Measurements from ENCODE around the gene NEU4. TPM values are rescaled to one million over a fixed set of nuclear protein-coding genes. Genes with fewer than 3 reads are reported as not detected.

The NEU4 gene
- polyA plus RNA-seq, 3 donors, result 0.26 to 2.6 (median 0.99) TPM

DNA sequence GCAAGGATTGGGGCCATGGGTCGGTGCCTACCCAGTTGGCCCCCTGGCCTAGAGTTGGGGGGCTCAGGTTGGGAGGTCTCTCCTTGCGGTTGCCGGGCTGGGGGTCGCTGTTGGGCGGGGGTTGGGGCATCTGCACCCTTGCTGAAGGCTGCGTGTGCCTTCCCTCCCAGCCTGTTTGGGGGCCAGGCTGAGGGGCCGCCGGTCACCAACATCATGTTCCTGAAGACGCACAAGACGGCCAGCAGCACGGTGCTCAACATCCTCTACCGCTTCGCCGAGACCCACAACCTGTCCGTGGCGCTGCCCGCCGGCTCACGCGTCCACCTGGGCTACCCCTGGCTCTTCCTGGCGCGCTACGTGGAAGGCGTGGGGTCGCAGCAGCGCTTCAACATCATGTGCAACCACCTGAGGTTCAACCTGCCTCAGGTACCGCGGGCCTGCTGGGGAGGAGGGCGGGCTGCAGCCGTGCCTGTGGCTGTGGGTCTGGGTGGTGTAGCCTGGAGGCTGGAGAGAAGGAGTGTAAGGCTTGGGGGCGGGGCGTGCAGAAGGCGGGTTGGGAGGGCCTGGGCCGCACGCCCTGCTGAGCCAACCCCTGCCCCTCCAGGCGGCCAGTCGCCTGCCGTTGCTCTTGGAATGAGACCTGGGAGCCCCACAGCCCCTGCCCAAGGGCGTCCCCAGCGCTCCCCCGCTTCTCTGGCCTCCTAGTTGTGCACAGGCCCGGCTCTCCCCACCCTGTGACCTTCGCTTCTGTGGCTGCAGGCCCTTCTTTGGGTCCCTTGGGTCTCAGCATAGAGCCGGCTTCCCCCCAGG, 7.2 kb upstream of the NEU4 start:
- Mint-ChIP-seq H3K4me1 (peaks cover 7% of the 10 kb centered on the region), H3K9me3 (peaks cover 0 to 2% (median 0%) of the 10 kb centered on the region in 7 donors), H3K4me3 (no peak overlapping the region), H3K27me3 (ENCODE audit: low read depth in 3 of 3) (peaks cover 14 to 29% (median 17%) of the 10 kb centered on the region in 3 donors), H3K36me3 (no peaks in the 10 kb centered on the region), H3K27ac (no peak overlapping the region)
- H2AFZ ChIP-seq (ENCODE audit: insufficient read depth, low read depth, low read length, poor library complexity, severe bottlenecking), result no peak overlapping the region
- H4K20me1 ChIP-seq (ENCODE audit: insufficient read depth, low read length), result no peaks in the 10 kb centered on the region
- no peak overlapping the region for H3K9ac ChIP-seq (ENCODE audit: insufficient read depth, low read length, poor library complexity, severe bottlenecking)
- H3K4me1 ChIP-seq (ENCODE audit: control insufficient read depth in 1 of 2, insufficient read depth in 2 of 2, low read length in 2 of 2), result peaks cover 13 to 19% of the 10 kb centered on the region in 2 donors
- H3K27ac ChIP-seq (ENCODE audit: low read depth in 1 of 2, low read length in 2 of 2), result no peak overlapping the region
- TF ChIP-seq, protein P1, sequence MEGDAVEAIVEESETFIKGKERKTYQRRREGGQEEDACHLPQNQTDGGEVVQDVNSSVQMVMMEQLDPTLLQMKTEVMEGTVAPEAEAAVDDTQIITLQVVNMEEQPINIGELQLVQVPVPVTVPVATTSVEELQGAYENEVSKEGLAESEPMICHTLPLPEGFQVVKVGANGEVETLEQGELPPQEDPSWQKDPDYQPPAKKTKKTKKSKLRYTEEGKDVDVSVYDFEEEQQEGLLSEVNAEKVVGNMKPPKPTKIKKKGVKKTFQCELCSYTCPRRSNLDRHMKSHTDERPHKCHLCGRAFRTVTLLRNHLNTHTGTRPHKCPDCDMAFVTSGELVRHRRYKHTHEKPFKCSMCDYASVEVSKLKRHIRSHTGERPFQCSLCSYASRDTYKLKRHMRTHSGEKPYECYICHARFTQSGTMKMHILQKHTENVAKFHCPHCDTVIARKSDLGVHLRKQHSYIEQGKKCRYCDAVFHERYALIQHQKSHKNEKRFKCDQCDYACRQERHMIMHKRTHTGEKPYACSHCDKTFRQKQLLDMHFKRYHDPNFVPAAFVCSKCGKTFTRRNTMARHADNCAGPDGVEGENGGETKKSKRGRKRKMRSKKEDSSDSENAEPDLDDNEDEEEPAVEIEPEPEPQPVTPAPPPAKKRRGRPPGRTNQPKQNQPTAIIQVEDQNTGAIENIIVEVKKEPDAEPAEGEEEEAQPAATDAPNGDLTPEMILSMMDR (IDR thresholded peaks at IDR 0.05), result no peak
- H3K79me2 ChIP-seq (ENCODE audit: insufficient read depth, low read length), result no peaks in the 10 kb centered on the region
- intact Hi-C loops (cut with micrococcal nuclease), result no loop called here
- 89% methylated on average over 37 of the region's 44 CpGs for WGBS (ENCODE audit: insufficient coverage)
- peaks cover 8 to 19% of the 10 kb centered on the region in 2 donors for H3K27me3 ChIP-seq (ENCODE audit: control insufficient read depth in 2 of 2, insufficient read depth in 2 of 2, low read length in 2 of 2)
- no peak for DNase-seq
- no peaks in the 10 kb centered on the region for H3K9me3 ChIP-seq (replicated peaks in 1 of 2; ENCODE audit: control insufficient read depth in 1 of 2, insufficient read depth in 1 of 2, low read length in 2 of 2)
- no peak overlapping the region for H3K4me2 ChIP-seq (replicated peaks; ENCODE audit: extremely low read depth, low read length, poor library complexity, severe bottlenecking)
- H3K36me3 ChIP-seq (replicated peaks in 1 of 2; ENCODE audit: control insufficient read depth in 1 of 2, insufficient read depth in 2 of 2, low read length in 2 of 2), result no peaks in the 10 kb centered on the region
- no peak overlapping the region for H3K4me3 ChIP-seq (replicated peaks in 1 of 3; ENCODE audit: low read depth in 2 of 3, low read length in 3 of 3)

DNA sequence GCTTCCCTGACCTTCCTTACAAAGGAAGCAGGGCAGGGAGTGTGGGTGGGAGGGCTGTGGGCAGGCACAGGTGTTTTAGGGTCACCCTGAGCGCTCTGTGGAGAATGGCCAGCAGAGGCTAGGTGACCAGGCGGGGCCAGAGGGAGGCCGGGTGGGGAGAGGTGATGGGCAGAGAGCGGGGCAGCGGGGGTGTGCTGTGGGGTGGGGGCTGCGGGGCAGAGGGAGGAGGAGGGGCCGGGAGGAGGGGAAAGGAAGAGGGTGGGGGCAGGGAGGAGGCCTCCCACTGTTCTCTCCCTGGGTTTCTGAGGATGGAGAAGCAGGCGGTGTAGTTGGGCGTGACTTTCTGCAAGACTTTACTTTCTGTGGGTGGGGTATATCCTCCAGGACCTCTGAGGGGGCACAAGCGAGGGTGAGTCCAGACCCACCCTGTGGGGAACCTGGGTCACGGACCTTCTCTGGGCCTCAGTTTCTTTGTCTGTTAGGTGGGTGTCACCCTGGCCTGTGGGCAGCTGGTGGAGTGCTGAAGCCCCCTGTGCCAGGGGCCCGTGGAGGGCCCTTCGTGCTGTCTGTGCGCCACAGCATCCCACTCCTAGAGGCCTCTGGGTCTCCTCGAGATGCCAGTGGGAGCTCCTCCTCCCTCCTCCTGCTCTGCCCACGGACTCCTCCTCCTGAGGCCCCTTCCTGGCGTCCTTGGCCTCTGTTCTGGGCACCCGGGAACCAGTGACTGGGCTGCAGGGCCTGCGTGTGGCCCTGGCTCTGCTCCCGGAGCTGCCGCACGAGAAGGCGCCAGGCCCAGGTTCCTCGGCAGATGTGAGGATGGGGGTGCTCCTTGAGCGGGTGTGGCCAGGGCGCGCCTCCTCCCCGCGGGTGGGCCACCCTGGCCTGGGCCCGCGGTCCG, 6.3 kb upstream of the NEU4 start:
- DNase-seq, result no peak
- Mint-ChIP-seq H3K36me3 (no peaks in the 10 kb centered on the region), H3K27me3 (ENCODE audit: low read depth in 3 of 3) (peaks cover 14 to 29% (median 17%) of the 10 kb centered on the region in 3 donors), H3K4me3 (no peak overlapping the region), H3K27ac (no peak overlapping the region), H3K4me1 (peaks cover 7% of the 10 kb centered on the region), H3K9me3 (peaks cover 0 to 2% (median 0%) of the 10 kb centered on the region in 7 donors)
- H2AFZ ChIP-seq (ENCODE audit: insufficient read depth, low read depth, low read length, poor library complexity, severe bottlenecking), result no peak overlapping the region
- no peaks in the 10 kb centered on the region for H4K20me1 ChIP-seq (ENCODE audit: insufficient read depth, low read length)
- no peak overlapping the region for H3K9ac ChIP-seq (ENCODE audit: insufficient read depth, low read length, poor library complexity, severe bottlenecking)
- H3K4me3 ChIP-seq (replicated peaks in 1 of 3; ENCODE audit: low read depth in 2 of 3, low read length in 3 of 3), result no peak overlapping the region
- TF ChIP-seq, protein P1 (IDR thresholded peaks at IDR 0.05), result no peak
- no peak overlapping the region for H3K27ac ChIP-seq (ENCODE audit: low read depth in 1 of 2, low read length in 2 of 2)
- no peaks in the 10 kb centered on the region for H3K36me3 ChIP-seq (replicated peaks in 1 of 2; ENCODE audit: control insufficient read depth in 1 of 2, insufficient read depth in 2 of 2, low read length in 2 of 2)
- 64% methylated on average over 24 of the region's 32 CpGs for WGBS (ENCODE audit: insufficient coverage)
- H3K9me3 ChIP-seq (replicated peaks in 1 of 2; ENCODE audit: control insufficient read depth in 1 of 2, insufficient read depth in 1 of 2, low read length in 2 of 2), result no peaks in the 10 kb centered on the region
- peaks cover 13 to 19% of the 10 kb centered on the region in 2 donors for H3K4me1 ChIP-seq (ENCODE audit: control insufficient read depth in 1 of 2, insufficient read depth in 2 of 2, low read length in 2 of 2)
- intact Hi-C loops (cut with micrococcal nuclease), result no loop called here
- peaks cover 8 to 19% of the 10 kb centered on the region in 2 donors for H3K27me3 ChIP-seq (ENCODE audit: control insufficient read depth in 2 of 2, insufficient read depth in 2 of 2, low read length in 2 of 2)
- no peaks in the 10 kb centered on the region for H3K79me2 ChIP-seq (ENCODE audit: insufficient read depth, low read length)
- H3K4me2 ChIP-seq (replicated peaks; ENCODE audit: extremely low read depth, low read length, poor library complexity, severe bottlenecking), result peak overlapping the region; percentile 53

All from CD14-positive monocyte (primary cell).